Measurements from ENCODE around the gene PHACTR1. TPM values are rescaled to one million over a fixed set of nuclear protein-coding genes. Genes with fewer than 3 reads are reported as not detected.
"Not testable (repeated sequence)": the region's sequence is repeated elsewhere in the genome, so short reads cannot be mapped to it uniquely, and the experiment has no call there.

PHACTR1 gene
- total RNA-seq, 2 donors from 2014 or later, result 1.3 to 4.3 TPM

- no peak for DNase-seq (ENCODE audit: low spot score)
- 90% methylated on average over 4 of the region's 4 CpGs for WGBS
- TF ChIP-seq POLR2AphosphoS5 (IDR thresholded peaks at IDR 0.05) (no peak), POLR2A (IDR thresholded peaks at IDR 0.05) (no peak)
- TF ChIP-seq, protein P1, sequence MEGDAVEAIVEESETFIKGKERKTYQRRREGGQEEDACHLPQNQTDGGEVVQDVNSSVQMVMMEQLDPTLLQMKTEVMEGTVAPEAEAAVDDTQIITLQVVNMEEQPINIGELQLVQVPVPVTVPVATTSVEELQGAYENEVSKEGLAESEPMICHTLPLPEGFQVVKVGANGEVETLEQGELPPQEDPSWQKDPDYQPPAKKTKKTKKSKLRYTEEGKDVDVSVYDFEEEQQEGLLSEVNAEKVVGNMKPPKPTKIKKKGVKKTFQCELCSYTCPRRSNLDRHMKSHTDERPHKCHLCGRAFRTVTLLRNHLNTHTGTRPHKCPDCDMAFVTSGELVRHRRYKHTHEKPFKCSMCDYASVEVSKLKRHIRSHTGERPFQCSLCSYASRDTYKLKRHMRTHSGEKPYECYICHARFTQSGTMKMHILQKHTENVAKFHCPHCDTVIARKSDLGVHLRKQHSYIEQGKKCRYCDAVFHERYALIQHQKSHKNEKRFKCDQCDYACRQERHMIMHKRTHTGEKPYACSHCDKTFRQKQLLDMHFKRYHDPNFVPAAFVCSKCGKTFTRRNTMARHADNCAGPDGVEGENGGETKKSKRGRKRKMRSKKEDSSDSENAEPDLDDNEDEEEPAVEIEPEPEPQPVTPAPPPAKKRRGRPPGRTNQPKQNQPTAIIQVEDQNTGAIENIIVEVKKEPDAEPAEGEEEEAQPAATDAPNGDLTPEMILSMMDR (IDR thresholded peaks at IDR 0.05), result no peak
Measured at GRCh38 chr6:13152764-13153163, 436.2 kb downstream of the PHACTR1 start.

DNA sequence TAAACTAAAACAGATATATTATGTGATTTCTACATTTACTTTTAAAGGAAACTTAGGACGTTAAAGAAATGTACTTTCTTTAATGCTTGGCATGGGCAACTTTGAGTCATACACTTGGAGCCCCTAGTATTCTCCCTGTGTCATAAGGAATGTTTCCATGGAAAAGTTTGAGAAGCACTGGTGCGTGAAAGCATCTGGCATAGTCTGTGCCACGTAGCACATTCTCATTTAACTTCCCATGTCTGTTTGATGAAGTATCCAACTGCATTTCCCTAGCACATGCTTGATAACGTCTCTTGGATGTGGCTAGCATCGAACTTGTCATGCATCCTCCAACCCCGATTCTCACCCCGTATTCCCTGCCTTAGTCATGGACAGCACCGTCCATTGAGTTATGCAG lies 439.8 kb downstream of the PHACTR1 start:
- intact Hi-C loops (cut with DNase I), result no loop called here
- WGBS, result 93% methylated on average over 8 of the region's 8 CpGs
- no peak for DNase-seq (ENCODE audit: low spot score)
- no peak overlapping the region for H3K4me3 ChIP-seq
- no peaks in the 10 kb centered on the region for H3K9me3 ChIP-seq
- no peaks in the 10 kb centered on the region for H3K27me3 ChIP-seq (replicated peaks; ENCODE audit: insufficient read depth)
- H3K4me1 ChIP-seq (replicated peaks), result no peaks in the 10 kb centered on the region
- TF ChIP-seq POLR2A (IDR thresholded peaks at IDR 0.05), result no peak
- TF ChIP-seq, protein P1 (IDR thresholded peaks at IDR 0.05), result no peak
- TF ChIP-seq POLR2AphosphoS5 (IDR thresholded peaks at IDR 0.05), result no peak
- no peaks in the 10 kb centered on the region for H3K36me3 ChIP-seq
- no peak overlapping the region for H3K27ac ChIP-seq

More at GRCh38 chr6:13152764-13153163, 436.2 kb downstream of the PHACTR1 start:
- no peaks in the 10 kb centered on the region for H3K4me1 ChIP-seq (replicated peaks)
- H3K36me3 ChIP-seq, result no peaks in the 10 kb centered on the region
- no peak overlapping the region for H3K27ac ChIP-seq
- intact Hi-C loops (cut with DNase I), result no loop called here
- no peak overlapping the region for H3K4me3 ChIP-seq
- H3K9me3 ChIP-seq, result no peaks in the 10 kb centered on the region
- no peaks in the 10 kb centered on the region for H3K27me3 ChIP-seq (replicated peaks; ENCODE audit: insufficient read depth)

- H3K36me3 ChIP-seq, result no peaks in the 10 kb centered on the region
- TF ChIP-seq POLR2AphosphoS5 (IDR thresholded peaks at IDR 0.05) (no peak), POLR2A (IDR thresholded peaks at IDR 0.05) (no peak)
- TF ChIP-seq, protein P1 (IDR thresholded peaks at IDR 0.05), result no peak
- intact Hi-C loops (cut with DNase I), result no loop called here
- no peak overlapping the region for H3K4me3 ChIP-seq
- no peak for DNase-seq (ENCODE audit: low spot score)
- H3K4me1 ChIP-seq (replicated peaks), result no peaks in the 10 kb centered on the region
- no peak overlapping the region for H3K27ac ChIP-seq
- H3K27me3 ChIP-seq (replicated peaks; ENCODE audit: insufficient read depth), result no peaks in the 10 kb centered on the region
- no peaks in the 10 kb centered on the region for H3K9me3 ChIP-seq
- WGBS, result 94% methylated on average over 4 of the region's 4 CpGs
Measured at GRCh38 chr6:13157293-13157692, 440.7 kb downstream of the PHACTR1 start.

DNA sequence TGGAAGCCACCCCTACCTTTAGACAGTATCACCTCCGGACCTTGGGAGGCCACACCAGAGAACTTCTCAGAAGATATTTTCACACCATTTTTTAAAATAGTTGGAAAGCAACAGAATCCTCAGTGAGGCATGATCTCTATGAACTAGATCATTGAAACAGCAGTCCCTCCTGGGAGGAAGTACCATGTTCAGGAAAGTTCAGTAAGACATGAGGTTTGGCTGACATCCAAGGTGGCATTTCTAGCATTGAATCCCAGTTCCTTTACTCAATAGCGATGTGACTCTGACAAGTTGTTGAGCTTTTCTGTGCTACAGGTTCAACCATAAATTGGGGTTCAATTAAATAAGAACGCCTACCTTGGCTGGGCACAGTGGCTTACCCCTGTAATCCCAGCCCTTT lies 442.7 kb downstream of the PHACTR1 start:
- intact Hi-C loops (cut with DNase I), result no loop called here
- TF ChIP-seq POLR2AphosphoS5 (IDR thresholded peaks at IDR 0.05) (no peak), POLR2A (IDR thresholded peaks at IDR 0.05) (no peak)
- TF ChIP-seq, protein P1 (IDR thresholded peaks at IDR 0.05), result no peak
- Histone ChIP-seq H3K36me3 (no peaks in the 10 kb centered on the region), H3K27ac (no peak overlapping the region), H3K9me3 (no peaks in the 10 kb centered on the region), H3K4me3 (no peak overlapping the region), H3K27me3 (replicated peaks; ENCODE audit: insufficient read depth) (no peaks in the 10 kb centered on the region), H3K4me1 (replicated peaks) (no peaks in the 10 kb centered on the region)
- 88% methylated on average over 3 of the region's 3 CpGs for WGBS
- DNase-seq (ENCODE audit: low spot score), result no peak

DNA sequence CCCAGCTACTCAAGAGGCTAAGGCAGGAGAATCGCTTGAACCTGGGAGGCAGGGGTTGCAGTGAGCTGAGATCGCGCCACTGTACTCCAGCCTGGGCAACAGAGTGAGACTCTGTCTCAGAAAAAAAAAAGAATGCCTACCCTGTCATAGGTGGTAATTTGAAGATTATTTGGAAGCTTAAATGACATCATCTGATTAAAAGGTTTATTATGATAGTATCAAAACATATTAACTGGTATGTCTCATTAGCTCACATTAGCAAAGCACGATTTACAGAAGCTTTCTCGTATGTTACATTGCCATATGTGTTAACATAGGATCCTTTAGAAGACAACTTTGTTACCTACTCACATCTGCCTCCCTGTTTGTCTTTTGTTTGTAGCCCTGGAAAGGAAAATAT lies 443.3 kb downstream of the PHACTR1 start:
- not testable (repeated sequence) for H3K36me3 ChIP-seq
- WGBS, result 97% methylated on average over 5 of the region's 5 CpGs

More for the DNA sequence above, 443.3 kb downstream of the PHACTR1 start:
- H3K27me3 ChIP-seq (replicated peaks; ENCODE audit: insufficient read depth); DNase-seq (ENCODE audit: low spot score); H3K9me3 ChIP-seq; H3K4me1 ChIP-seq (replicated peaks); H3K4me3 ChIP-seq; intact Hi-C loops (cut with DNase I); H3K27ac ChIP-seq: not testable (repeated sequence)

All from prostate gland (tissue), 2 donors.